CD14-positive monocyte (primary cell): ENCODE data around the gene SLC38A2. TPM values are rescaled to one million over a fixed set of nuclear protein-coding genes. Genes with fewer than 3 reads are reported as not detected.

ENCODE experiments used
- DNase-seq, 3 donors: peaks; one replicate each; pipeline ENCODE4 v3.0.0-alpha.2; 2011 to 2022
- H2AFZ ChIP-seq: 2 replicates; pipeline ENCODE4 v1.6.0; 2012; ENCODE audit warnings: mild to moderate bottlenecking, low read depth, low read length, inconsistent platforms; ENCODE audit not compliant: insufficient read depth, poor library complexity, severe bottlenecking
- H3K27ac ChIP-seq, 2 donors: 1 replicate in 1 of 2; 2 replicates in 1 of 2; pipeline ENCODE4 v1.5.1; 2012 to 2013; ENCODE audit warnings: low read length in 2 of 2, control low read depth in 1 of 2, inconsistent platforms in 1 of 2, low read depth in 1 of 2, mild to moderate bottlenecking in 1 of 2
- H3K27me3 ChIP-seq, 2 donors: one replicate each; pipeline versions ENCODE4 v1.6.0 to v1.6.1; 2011 to 2013; ENCODE audit warnings: low read length in 2 of 2; ENCODE audit not compliant: control insufficient read depth in 2 of 2, insufficient read depth in 2 of 2
- H3K36me3 ChIP-seq, 2 donors: replicated peaks in 1 of 2; 1 replicate in 1 of 2; 2 replicates in 1 of 2; pipeline versions ENCODE4 v1.5.1 to v1.6.1; 2012 to 2013; ENCODE audit warnings: low read length in 2 of 2, control low read depth in 1 of 2, inconsistent platforms in 1 of 2, mild to moderate bottlenecking in 1 of 2; ENCODE audit not compliant: insufficient read depth in 2 of 2, control insufficient read depth in 1 of 2
- H3K4me1 ChIP-seq, 2 donors: 1 replicate in 1 of 2; 2 replicates in 1 of 2; pipeline versions ENCODE4 v1.5.1 to v1.6.1; 2012 to 2013; ENCODE audit warnings: low read length in 2 of 2, control low read depth in 1 of 2, inconsistent platforms in 1 of 2, mild to moderate bottlenecking in 1 of 2, moderate library complexity in 1 of 2; ENCODE audit not compliant: insufficient read depth in 2 of 2, control insufficient read depth in 1 of 2
- H3K4me2 ChIP-seq: replicated peaks from 2 replicates; pipeline ENCODE3; 2012; ENCODE audit warnings: low read length, moderate library complexity, mild to moderate bottlenecking; ENCODE audit not compliant: poor library complexity, severe bottlenecking; ENCODE audit errors: extremely low read depth
- H3K4me3 ChIP-seq, 3 experiments: fragments of 200-600 bp in 1 of 3; sonication (generic) in 1 of 3; replicated peaks in 1 of 3; 1 replicate in 2 of 3; 2 replicates in 1 of 3; pipeline ENCODE4 v1.5.1; 2011 to 2013; ENCODE audit warnings: low read length in 3 of 3, mild to moderate bottlenecking in 3 of 3, control low read depth in 2 of 3, low read depth in 2 of 3, inconsistent platforms in 1 of 3, moderate library complexity in 1 of 3
- H3K79me2 ChIP-seq: 2 replicates; pipeline ENCODE4 v1.6.0; 2012; ENCODE audit warnings: mild to moderate bottlenecking, control low read depth, inconsistent platforms, low read length, moderate library complexity; ENCODE audit not compliant: insufficient read depth
- H3K9ac ChIP-seq: 2 replicates; pipeline ENCODE4 v1.6.0; 2017; ENCODE audit warnings: low read length, mild to moderate bottlenecking; ENCODE audit not compliant: insufficient read depth, poor library complexity, severe bottlenecking
- H3K9me3 ChIP-seq, 2 donors: replicated peaks in 1 of 2; 1 replicate in 1 of 2; 2 replicates in 1 of 2; pipeline versions ENCODE4 v1.5.1 to v1.6.1; 2012 to 2013; ENCODE audit warnings: low read length in 2 of 2, control low read depth in 1 of 2; ENCODE audit not compliant: control insufficient read depth in 1 of 2, insufficient read depth in 1 of 2
- H4K20me1 ChIP-seq: 2 replicates; pipeline ENCODE4 v1.6.0; 2012; ENCODE audit warnings: mild to moderate bottlenecking, low read length, control low read depth, moderate library complexity; ENCODE audit not compliant: insufficient read depth
- H3K27ac Mint-ChIP-seq, 7 donors: one replicate each; pipeline ENCODE4 v1.8.0; 2020; ENCODE audit warnings: mild to moderate bottlenecking in 7 of 7, mixed read lengths in 7 of 7, moderate library complexity in 6 of 7, inconsistent platforms in 2 of 7
- H3K27me3 Mint-ChIP-seq, 3 donors: one replicate each; pipeline ENCODE4 v1.8.0; 2021 to 2022; ENCODE audit warnings: low read depth in 3 of 3, mild to moderate bottlenecking in 3 of 3, mixed read lengths in 3 of 3, moderate library complexity in 3 of 3, inconsistent platforms in 1 of 3
- H3K36me3 Mint-ChIP-seq, 2 donors: one replicate each; pipeline ENCODE4 v1.8.0; 2020; ENCODE audit warnings: mixed read lengths in 2 of 2, inconsistent platforms in 1 of 2, mild to moderate bottlenecking in 1 of 2
- H3K4me1 Mint-ChIP-seq: one replicate; pipeline ENCODE4 v1.8.0; 2020; ENCODE audit warnings: mild to moderate bottlenecking, mixed read lengths
- H3K4me3 Mint-ChIP-seq, 2 donors: one replicate each; pipeline ENCODE4 v1.8.0; 2020; ENCODE audit warnings: mild to moderate bottlenecking in 2 of 2, mixed read lengths in 2 of 2, moderate library complexity in 1 of 2
- H3K9me3 Mint-ChIP-seq, 7 donors: one replicate each; pipeline ENCODE4 v1.8.0; 2020 to 2022; ENCODE audit warnings: mixed read lengths in 7 of 7, mild to moderate bottlenecking in 6 of 7, moderate library complexity in 6 of 7, inconsistent platforms in 2 of 7
- CTCF ChIP-seq: fragments of 200-600 bp; IDR thresholded peaks from one replicate; pipeline ENCODE4 v1.8.0; 2022; ENCODE audit warnings: antibody characterized with exemption, mild to moderate bottlenecking
- WGBS: methylation state at CpG from one replicate; pipeline ENCODE4 v1.1.5; 2013; ENCODE audit warnings: missing lambda C conversion rate; ENCODE audit not compliant: insufficient coverage; 5-methylcytosine and 5-hydroxymethylcytosine counted together
- intact Hi-C, 2 donors: fragments of 100-400 bp; cut with micrococcal nuclease; formaldehyde crosslinking; loops; one replicate each; pipeline versions ENCODE4 v1.15.0 to v1.15.1; 2023
- polyA plus RNA-seq, 3 donors: library from polyadenylated mRNA; depleted of rRNA in 1 of 3; unstranded in 2 of 3; stranded (reverse) in 1 of 3; fragments of 300-500 nt in 2 of 3; fragments of >200 nt in 1 of 3; fragmentation: Illumina TruSeq in 2 of 3; gene quantifications; 1 replicate in 2 of 3; 2 replicates in 1 of 3; pipeline ENCODE4 v1.2.3, GENCODE V29; 2012 to 2021

Gene SLC38A2
- polyA plus RNA-seq, 3 donors = 33.8 to 116 (median 48.7) TPM

- no peak for DNase-seq
- peaks cover 56% of the 10 kb centered on the region for H3K4me1 Mint-ChIP-seq
- H3K36me3 ChIP-seq = peaks cover 100% of the 10 kb centered on the region in 2 donors
- H3K9me3 ChIP-seq = no peaks in the 10 kb centered on the region
- no peak for TF ChIP-seq CTCF
- H3K27me3 Mint-ChIP-seq = no peaks in the 10 kb centered on the region
- H3K4me3 ChIP-seq = no peak overlapping the region
- H4K20me1 ChIP-seq = peaks cover 100% of the 10 kb centered on the region
- H3K27ac Mint-ChIP-seq = peak overlapping the region in 3 of 7 donors; percentile 5 to 40 (median 29)
- intact Hi-C loops = no loop called here
- peaks cover 86 to 90% of the 10 kb centered on the region in 2 donors for H3K36me3 Mint-ChIP-seq
- H3K4me3 Mint-ChIP-seq = no peak overlapping the region
- H3K9me3 Mint-ChIP-seq = no peaks in the 10 kb centered on the region
- H3K79me2 ChIP-seq = peaks cover 86% of the 10 kb centered on the region
- 75% methylated on average over 3 of the region's 3 CpGs for WGBS
- no peak overlapping the region for H3K4me2 ChIP-seq
- H2AFZ ChIP-seq = no peak overlapping the region
- peak overlapping the region in 1 of 2 donors; percentile 55 for H3K27ac ChIP-seq
- H3K27me3 ChIP-seq = no peaks in the 10 kb centered on the region
- H3K4me1 ChIP-seq = peaks cover 44 to 60% of the 10 kb centered on the region in 2 donors
- H3K9ac ChIP-seq = no peak overlapping the region
Observed at GRCh38 chr12:46364777-46365580, 7.6 kb downstream of the SLC38A2 start.

- Histone ChIP-seq H4K20me1 (peaks cover 100% of the 10 kb centered on the region), H3K9me3 (no peaks in the 10 kb centered on the region), H3K4me1 (peaks cover 37 to 54% of the 10 kb centered on the region in 2 donors), H3K4me2 (no peak overlapping the region), H2AFZ (no peak overlapping the region), H3K27me3 (no peaks in the 10 kb centered on the region), H3K4me3 (no peak overlapping the region), H3K79me2 (peaks cover 79% of the 10 kb centered on the region), H3K9ac (no peak overlapping the region), H3K36me3 (peaks cover 100% of the 10 kb centered on the region in 2 donors), H3K27ac (no peak overlapping the region)
- Mint-ChIP-seq H3K4me3 (no peak overlapping the region), H3K36me3 (peaks cover 86 to 90% of the 10 kb centered on the region in 2 donors), H3K27me3 (no peaks in the 10 kb centered on the region), H3K4me1 (peaks cover 50% of the 10 kb centered on the region), H3K9me3 (no peaks in the 10 kb centered on the region), H3K27ac (no peak overlapping the region)
- DNase-seq = no peak
- intact Hi-C loops = no loop called here
- TF ChIP-seq CTCF = no peak
- no CpG with 5 or more reads among the region's 3 CpGs for WGBS
Observed at GRCh38 chr12:46364300-46364696, 8.3 kb downstream of the SLC38A2 start.
